Liver (tissue), 9 donors: Measurements from ENCODE around the gene AJAP1. TPM values are rescaled to one million over a fixed set of nuclear protein-coding genes. Genes with fewer than 3 reads are reported as not detected.

ENCODE experiments used
- DNase-seq: peaks from one replicate; pipeline ENCODE4 v3.0.0-alpha.2; 2017; ENCODE audit warnings: low spot score
- H3K27ac ChIP-seq, 2 donors: one replicate each; pipeline ENCODE4 v1.7.0; 2013; ENCODE audit warnings: inconsistent platforms in 2 of 2, low read length in 2 of 2, control low read depth in 1 of 2, low read depth in 1 of 2, mild to moderate bottlenecking in 1 of 2
- H3K27me3 ChIP-seq, 4 donors: one replicate each; pipeline versions ENCODE4 v1.6.1 to v1.7.0; 2013; ENCODE audit warnings: low read length in 3 of 4, inconsistent platforms in 1 of 4, mild to moderate bottlenecking in 1 of 4, moderate library complexity in 1 of 4; ENCODE audit not compliant: control insufficient read depth in 4 of 4, insufficient read depth in 4 of 4
- H3K36me3 ChIP-seq, 4 donors: one replicate each; pipeline versions ENCODE4 v1.6.1 to v1.7.0; 2013; ENCODE audit warnings: low read length in 3 of 4, mild to moderate bottlenecking in 3 of 4, low read depth in 1 of 4, moderate library complexity in 1 of 4; ENCODE audit not compliant: control insufficient read depth in 4 of 4, insufficient read depth in 3 of 4
- H3K4me1 ChIP-seq, 4 donors: one replicate each; pipeline versions ENCODE4 v1.6.1 to v1.7.0; 2013; ENCODE audit warnings: low read length in 3 of 4, mild to moderate bottlenecking in 3 of 4, moderate library complexity in 1 of 4; ENCODE audit not compliant: control insufficient read depth in 4 of 4, insufficient read depth in 4 of 4
- H3K4me3 ChIP-seq, 3 donors: one replicate each; pipeline versions ENCODE4 v1.6.1 to v1.7.0; 2013; ENCODE audit warnings: low read length in 3 of 3, control low read depth in 1 of 3, low read depth in 1 of 3, mild to moderate bottlenecking in 1 of 3
- H3K9ac ChIP-seq, 2 donors: one replicate each; pipeline ENCODE4 v1.7.0; 2013; ENCODE audit warnings: low read length in 2 of 2, mild to moderate bottlenecking in 2 of 2, moderate library complexity in 2 of 2, control low read depth in 1 of 2, low read depth in 1 of 2
- H3K9me3 ChIP-seq, 4 donors: one replicate each; pipeline versions ENCODE4 v1.6.1 to v1.7.0; 2013; ENCODE audit warnings: low read length in 3 of 4; ENCODE audit not compliant: control insufficient read depth in 4 of 4
- FOXA1 ChIP-seq: IDR thresholded peaks from 2 replicates; pipeline ENCODE4 v1.6.1; 2016; ENCODE audit warnings: antibody characterized with exemption
- NR2F2 ChIP-seq: IDR thresholded peaks from 2 replicates; pipeline ENCODE4 v1.6.1; 2016; ENCODE audit warnings: antibody characterized with exemption
- RAD21 ChIP-seq, 2 donors: IDR thresholded peaks; 2 replicates each; pipeline ENCODE4 v1.6.1; 2016; ENCODE audit warnings: antibody characterized with exemption in 2 of 2, mild to moderate bottlenecking in 2 of 2
- RXRA ChIP-seq, 2 donors: IDR thresholded peaks; 2 replicates each; pipeline ENCODE4 v1.6.1; 2017 to 2018; ENCODE audit warnings: antibody characterized with exemption in 2 of 2, mild to moderate bottlenecking in 1 of 2
- SP1 ChIP-seq: IDR thresholded peaks from 2 replicates; pipeline ENCODE4 v1.6.1; 2018; ENCODE audit warnings: antibody characterized with exemption, mild to moderate bottlenecking
- WGBS: extraction: QIAGEN DNeasy Blood & Tissue Kit; methylation state at CpG from one replicate; pipeline ENCODE4 v1.1.7; 2013; 5-methylcytosine and 5-hydroxymethylcytosine counted together
- polyA plus RNA-seq, 2 donors: library from polyadenylated mRNA; stranded (reverse) in 1 of 2; unstranded in 1 of 2; fragments of 200-250 nt in 1 of 2; fragments of >200 nt in 1 of 2; fragmentation: Nextera tagmentation in 1 of 2; extraction: Ambion mirVana in 1 of 2; gene quantifications; one replicate each; pipeline versions ENCODE4 v1.2.1 to v1.2.3, GENCODE V29; 2013 to 2015
- total RNA-seq, 2 donors: library from RNA; depleted of rRNA; stranded (reverse); fragments of >200 nt; gene quantifications; one replicate each; pipeline ENCODE4 v1.2.3, GENCODE V29; 2014
- TF ChIP-seq, protein P1 (sequence below): IDR thresholded peaks from 2 replicates; pipeline ENCODE4 v1.6.1; 2016; ENCODE audit warnings: antibody characterized with exemption
- TF ChIP-seq, protein P2 (sequence below): IDR thresholded peaks from 2 replicates; pipeline ENCODE4 v1.6.1; 2016; ENCODE audit warnings: antibody characterized with exemption
- TF ChIP-seq, protein P3 (sequence below): IDR thresholded peaks from 2 replicates; pipeline ENCODE4 v1.6.1; 2016; ENCODE audit warnings: antibody characterized with exemption, mild to moderate bottlenecking
- donor health status: healthy.
- donor health status: healthy.
- donor health status: healthy.
- donor health status: healthy.
- donor health status: healthy.

The AJAP1 gene
- total and polyA plus RNA-seq, 4 donors, result under 0.01 to 0.21 (median 0.08) TPM; not detected in 1

DNA sequence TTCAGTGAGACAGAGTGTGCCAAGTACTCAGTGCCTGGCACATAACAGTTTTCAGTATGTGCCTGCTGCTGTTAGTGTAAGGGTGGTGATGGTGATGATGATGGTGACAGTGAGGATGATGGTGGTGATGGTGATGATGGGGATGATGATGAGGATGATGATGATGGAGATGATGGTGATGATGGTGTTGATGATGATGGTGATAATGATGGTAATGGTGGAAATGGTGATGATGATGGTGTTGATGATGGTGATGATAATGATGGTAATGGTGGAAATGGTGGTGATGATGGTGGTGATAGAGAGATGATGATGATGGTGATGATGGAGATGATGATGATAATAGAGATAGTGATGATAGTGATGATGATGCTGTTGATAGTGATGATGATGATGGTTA, 62.0 kb downstream of the AJAP1 start:
- TF ChIP-seq SP1 (no peak), NR2F2 (no peak), FOXA1 (no peak)
- TF ChIP-seq, protein P1, sequence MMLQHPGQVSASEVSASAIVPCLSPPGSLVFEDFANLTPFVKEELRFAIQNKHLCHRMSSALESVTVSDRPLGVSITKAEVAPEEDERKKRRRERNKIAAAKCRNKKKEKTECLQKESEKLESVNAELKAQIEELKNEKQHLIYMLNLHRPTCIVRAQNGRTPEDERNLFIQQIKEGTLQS, result no peak
- TF ChIP-seq, protein P2, sequence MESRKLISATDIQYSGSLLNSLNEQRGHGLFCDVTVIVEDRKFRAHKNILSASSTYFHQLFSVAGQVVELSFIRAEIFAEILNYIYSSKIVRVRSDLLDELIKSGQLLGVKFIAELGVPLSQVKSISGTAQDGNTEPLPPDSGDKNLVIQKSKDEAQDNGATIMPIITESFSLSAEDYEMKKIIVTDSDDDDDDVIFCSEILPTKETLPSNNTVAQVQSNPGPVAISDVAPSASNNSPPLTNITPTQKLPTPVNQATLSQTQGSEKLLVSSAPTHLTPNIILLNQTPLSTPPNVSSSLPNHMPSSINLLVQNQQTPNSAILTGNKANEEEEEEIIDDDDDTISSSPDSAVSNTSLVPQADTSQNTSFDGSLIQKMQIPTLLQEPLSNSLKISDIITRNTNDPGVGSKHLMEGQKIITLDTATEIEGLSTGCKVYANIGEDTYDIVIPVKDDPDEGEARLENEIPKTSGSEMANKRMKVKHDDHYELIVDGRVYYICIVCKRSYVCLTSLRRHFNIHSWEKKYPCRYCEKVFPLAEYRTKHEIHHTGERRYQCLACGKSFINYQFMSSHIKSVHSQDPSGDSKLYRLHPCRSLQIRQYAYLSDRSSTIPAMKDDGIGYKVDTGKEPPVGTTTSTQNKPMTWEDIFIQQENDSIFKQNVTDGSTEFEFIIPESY, result no peak
- Histone ChIP-seq H3K9me3 (peaks cover 2 to 3% (median 3%) of the 10 kb centered on the region in 4 donors), H3K9ac (no peak overlapping the region), H3K36me3 (no peaks in the 10 kb centered on the region), H3K4me3 (no peak overlapping the region), H3K4me1 (no peaks in the 10 kb centered on the region), H3K27me3 (peaks cover 0 to 6% (median 0%) of the 10 kb centered on the region in 4 donors), H3K27ac (no peak overlapping the region)
- DNase-seq, result no peak

DNA sequence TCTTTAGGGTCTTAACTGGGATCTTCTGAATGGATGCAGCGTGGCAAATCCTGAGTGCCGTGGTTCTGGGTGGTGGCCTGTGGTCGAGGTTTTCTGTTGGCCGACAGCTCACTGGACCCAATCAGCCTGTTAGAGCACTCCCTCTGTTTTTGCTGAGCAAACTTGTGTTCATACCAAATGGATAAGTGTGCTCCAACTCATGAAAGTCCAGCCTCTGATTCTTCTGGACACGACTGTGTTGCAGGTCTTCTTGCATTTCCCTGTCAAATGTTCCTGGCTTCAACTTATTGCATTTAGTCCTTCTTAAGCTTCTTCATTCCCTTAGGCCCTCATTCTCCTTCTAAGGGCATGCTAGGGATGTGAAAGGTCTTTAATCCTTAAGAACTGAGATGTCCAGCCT, 63.7 kb downstream of the AJAP1 start:
- Histone ChIP-seq H3K4me1 (no peaks in the 10 kb centered on the region), H3K36me3 (no peaks in the 10 kb centered on the region), H3K27me3 (peaks cover 0 to 3% (median 0%) of the 10 kb centered on the region in 4 donors), H3K27ac (no peak overlapping the region), H3K4me3 (no peak overlapping the region), H3K9me3 (peaks cover 2 to 3% (median 3%) of the 10 kb centered on the region in 4 donors), H3K9ac (no peak overlapping the region)
- no peak for TF ChIP-seq RXRA (IDR thresholded peaks at IDR 0.05)
- no peak for DNase-seq
- 70% methylated on average over 5 of the region's 5 CpGs for WGBS

DNA sequence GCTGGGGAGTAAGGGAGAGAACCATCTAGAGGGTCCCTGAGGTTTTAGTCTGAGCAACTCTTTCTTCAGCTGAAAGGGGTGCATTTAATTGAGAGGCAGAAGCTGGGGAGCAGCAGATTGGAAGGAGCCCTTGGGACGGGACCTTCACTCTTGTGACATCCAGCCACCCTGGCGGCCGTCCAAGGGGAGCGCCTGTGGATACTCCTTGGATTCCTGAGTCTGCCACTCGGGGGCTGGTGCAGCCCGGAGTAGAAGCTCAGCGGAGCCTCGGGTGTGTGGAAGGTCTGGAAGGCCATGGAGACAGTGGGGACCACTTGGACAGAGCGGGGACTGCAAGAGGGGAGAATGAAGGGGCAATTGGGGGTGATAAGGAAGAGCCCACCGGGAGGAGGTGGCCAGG, 68.7 kb downstream of the AJAP1 start:
- 63% methylated on average over 10 of the region's 10 CpGs for WGBS
- Histone ChIP-seq H3K9ac (no peak overlapping the region), H3K36me3 (no peaks in the 10 kb centered on the region), H3K27me3 (peaks cover 0 to 3% (median 0%) of the 10 kb centered on the region in 4 donors), H3K9me3 (no peaks in the 10 kb centered on the region), H3K4me1 (no peaks in the 10 kb centered on the region), H3K27ac (no peak overlapping the region), H3K4me3 (no peak overlapping the region)
- no peak for DNase-seq
- TF ChIP-seq RXRA (IDR thresholded peaks at IDR 0.05) (no peak), RAD21 (IDR thresholded peaks at IDR 0.05) (no peak)
- TF ChIP-seq, protein P3, sequence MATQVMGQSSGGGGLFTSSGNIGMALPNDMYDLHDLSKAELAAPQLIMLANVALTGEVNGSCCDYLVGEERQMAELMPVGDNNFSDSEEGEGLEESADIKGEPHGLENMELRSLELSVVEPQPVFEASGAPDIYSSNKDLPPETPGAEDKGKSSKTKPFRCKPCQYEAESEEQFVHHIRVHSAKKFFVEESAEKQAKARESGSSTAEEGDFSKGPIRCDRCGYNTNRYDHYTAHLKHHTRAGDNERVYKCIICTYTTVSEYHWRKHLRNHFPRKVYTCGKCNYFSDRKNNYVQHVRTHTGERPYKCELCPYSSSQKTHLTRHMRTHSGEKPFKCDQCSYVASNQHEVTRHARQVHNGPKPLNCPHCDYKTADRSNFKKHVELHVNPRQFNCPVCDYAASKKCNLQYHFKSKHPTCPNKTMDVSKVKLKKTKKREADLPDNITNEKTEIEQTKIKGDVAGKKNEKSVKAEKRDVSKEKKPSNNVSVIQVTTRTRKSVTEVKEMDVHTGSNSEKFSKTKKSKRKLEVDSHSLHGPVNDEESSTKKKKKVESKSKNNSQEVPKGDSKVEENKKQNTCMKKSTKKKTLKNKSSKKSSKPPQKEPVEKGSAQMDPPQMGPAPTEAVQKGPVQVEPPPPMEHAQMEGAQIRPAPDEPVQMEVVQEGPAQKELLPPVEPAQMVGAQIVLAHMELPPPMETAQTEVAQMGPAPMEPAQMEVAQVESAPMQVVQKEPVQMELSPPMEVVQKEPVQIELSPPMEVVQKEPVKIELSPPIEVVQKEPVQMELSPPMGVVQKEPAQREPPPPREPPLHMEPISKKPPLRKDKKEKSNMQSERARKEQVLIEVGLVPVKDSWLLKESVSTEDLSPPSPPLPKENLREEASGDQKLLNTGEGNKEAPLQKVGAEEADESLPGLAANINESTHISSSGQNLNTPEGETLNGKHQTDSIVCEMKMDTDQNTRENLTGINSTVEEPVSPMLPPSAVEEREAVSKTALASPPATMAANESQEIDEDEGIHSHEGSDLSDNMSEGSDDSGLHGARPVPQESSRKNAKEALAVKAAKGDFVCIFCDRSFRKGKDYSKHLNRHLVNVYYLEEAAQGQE, result no peak
